Keratinocyte (primary cell): ENCODE data around the gene ADGRD1. TPM values are rescaled to one million over a fixed set of nuclear protein-coding genes. Genes with fewer than 3 reads are reported as not detected.

Experiments used
- DNase-seq: peaks from one replicate; pipeline ENCODE4 v3.0.0-alpha.2; 2011; ENCODE audit warnings: low read depth, missing footprints, low spot score
- FAIRE-seq: peaks from 2 replicates; lab custom pipeline; 2011; peaks lifted over from hg19 to GRCh38; lab: Jason Lieb, UNC
- H2AFZ ChIP-seq: 2 replicates; pipeline ENCODE4 v1.6.0; 2012; ENCODE audit warnings: low read length, control low read depth, inconsistent platforms; ENCODE audit not compliant: control insufficient read depth
- H3K27ac ChIP-seq: 2 replicates; pipeline ENCODE4 v1.5.1; 2011; ENCODE audit warnings: low read length; ENCODE audit not compliant: control insufficient read depth, insufficient read depth
- H3K27me3 ChIP-seq: 3 replicates; pipeline ENCODE4 v1.6.0; 2011; ENCODE audit warnings: low read length; ENCODE audit not compliant: control insufficient read depth, insufficient read depth; ENCODE audit errors: extremely low read depth
- H3K36me3 ChIP-seq, 2 experiments: 2 replicates in 1 of 2; 3 replicates in 1 of 2; pipeline ENCODE4 v1.5.1; 2011; ENCODE audit warnings: low read length in 2 of 2, mild to moderate bottlenecking in 1 of 2; ENCODE audit not compliant: control insufficient read depth in 2 of 2, insufficient read depth in 2 of 2; ENCODE audit errors: extremely low read depth in 1 of 2
- H3K4me1 ChIP-seq: 3 replicates; pipeline ENCODE4 v1.5.1; 2011; ENCODE audit warnings: low read length; ENCODE audit not compliant: control insufficient read depth, insufficient read depth; ENCODE audit errors: extremely low read depth
- H3K4me2 ChIP-seq: 3 replicates; pipeline ENCODE4 v1.6.0; 2011; ENCODE audit warnings: low read depth, low read length; ENCODE audit not compliant: control insufficient read depth, insufficient read depth; ENCODE audit errors: extremely low read depth
- H3K4me3 ChIP-seq, 3 experiments: fragments of 200-600 bp in 1 of 3; sonication (generic) in 1 of 3; 2 replicates in 2 of 3; 3 replicates in 1 of 3; pipeline ENCODE4 v1.5.1; 2011 to 2016; ENCODE audit warnings: low read length in 3 of 3, mild to moderate bottlenecking in 3 of 3, control low read depth in 2 of 3, inconsistent platforms in 1 of 3, low read depth in 1 of 3, mixed read lengths in 1 of 3, mixed run types in 1 of 3, moderate library complexity in 1 of 3; ENCODE audit not compliant: control insufficient read depth in 2 of 3, insufficient read depth in 2 of 3; ENCODE audit errors: extremely low read depth in 1 of 3
- H3K79me2 ChIP-seq: 2 replicates; pipeline ENCODE4 v1.6.0; 2012; ENCODE audit warnings: low read length; ENCODE audit not compliant: control insufficient read depth, insufficient read depth
- H3K9ac ChIP-seq: 3 replicates; pipeline ENCODE4 v1.6.0; 2011; ENCODE audit warnings: low read length; ENCODE audit not compliant: control insufficient read depth, insufficient read depth; ENCODE audit errors: extremely low read depth
- H3K9me1 ChIP-seq: 3 replicates; pipeline ENCODE4 v1.6.0; 2011; ENCODE audit warnings: low read length; ENCODE audit not compliant: control insufficient read depth, insufficient read depth; ENCODE audit errors: extremely low read depth
- H3K9me3 ChIP-seq: 2 replicates; pipeline ENCODE4 v1.5.1; 2012; ENCODE audit warnings: low read depth, low read length; ENCODE audit not compliant: control insufficient read depth
- H4K20me1 ChIP-seq: 3 replicates; pipeline ENCODE4 v1.6.0; 2011; ENCODE audit warnings: low read length; ENCODE audit not compliant: control insufficient read depth, insufficient read depth; ENCODE audit errors: extremely low read depth
- CTCF ChIP-seq, 3 experiments: IDR thresholded peaks in 1 of 3; conservative IDR thresholded peaks in 1 of 3; optimal IDR thresholded peaks in 1 of 3; 2 replicates in 2 of 3; 3 replicates in 1 of 3; pipeline versions ENCODE3 to v1.5.1; 2011; ENCODE audit warnings: low read length in 3 of 3, mild to moderate bottlenecking in 3 of 3, moderate library complexity in 2 of 3, control low read depth in 1 of 3, inconsistent platforms in 1 of 3; ENCODE audit not compliant: insufficient read depth in 2 of 3; ENCODE audit errors: extremely low read depth in 1 of 3
- EZH2 ChIP-seq: IDR thresholded peaks from one replicate; pipeline ENCODE4 v1.6.1; 2012; ENCODE audit warnings: inconsistent platforms, mild to moderate bottlenecking, low read length, moderate library complexity
- dilution Hi-C: fragments of 300-500 bp; cut with MboI; formaldehyde crosslinking; loops from one replicate; pipeline ENCODE4 v1.7.0; 2020; ENCODE audit warnings: low sequenced_read_pairs; ENCODE audit not compliant: extremely low pct_ligation_motif_present
- polyA plus RNA-seq, 5 experiments: library from polyadenylated mRNA; depleted of rRNA in 3 of 5; stranded (reverse) in 3 of 5; stranded (forward) in 1 of 5; unstranded in 1 of 5; fragments of >200 nt; gene quantifications; 1 replicate in 1 of 5; 2 replicates in 3 of 5; 3 replicates in 1 of 5; pipeline versions ENCODE4 v1.2.1 to v1.2.3, GENCODE V29; 2011 to 2012; ENCODE audit warnings: missing spikeins in 2 of 5, low read depth in 1 of 5, low replicate concordance in 1 of 5

ADGRD1 gene
- polyA plus RNA-seq, 1 donor (not counting 4 experiments of a cell fraction or from before 2014, with no cell fraction given): not detected

- FAIRE-seq: no peak
- no peak for TF ChIP-seq EZH2
- TF ChIP-seq CTCF (optimal IDR thresholded peaks at IDR 0.05 in 1 of 3, IDR thresholded peaks at IDR 0.05 in 1 of 3, conservative IDR thresholded peaks at IDR 0.05 in 1 of 3; ENCODE audit: extremely low read depth in 1 of 3, insufficient read depth in 2 of 3, low read length in 3 of 3): no peak
- Histone ChIP-seq H3K79me2 (no peaks in the 10 kb centered on the region), H2AFZ (no peak overlapping the region), H3K27ac (no peak overlapping the region), H3K36me3 (no peaks in the 10 kb centered on the region), H4K20me1 (no peaks in the 10 kb centered on the region), H3K4me3 (no peak overlapping the region), H3K4me2 (no peak overlapping the region), H3K9ac (no peak overlapping the region), H3K27me3 (no peaks in the 10 kb centered on the region), H3K9me1 (no peaks in the 10 kb centered on the region), H3K4me1 (no peaks in the 10 kb centered on the region), H3K9me3 (no peaks in the 10 kb centered on the region)
- DNase-seq: no peak
- dilution Hi-C loops: no loop called here
Observed at GRCh38 chr12:131111446-131111845, 157.7 kb downstream of the ADGRD1 start.

GRCh38 chr12:131112021-131112420 lies 158.3 kb downstream of the ADGRD1 start:
- Histone ChIP-seq H3K79me2 (no peaks in the 10 kb centered on the region), H3K4me2 (no peak overlapping the region), H3K27ac (no peak overlapping the region), H3K27me3 (no peaks in the 10 kb centered on the region), H3K4me3 (no peak overlapping the region), H3K4me1 (no peaks in the 10 kb centered on the region), H3K9ac (no peak overlapping the region), H3K9me3 (no peaks in the 10 kb centered on the region), H4K20me1 (no peaks in the 10 kb centered on the region), H2AFZ (no peak overlapping the region), H3K9me1 (no peaks in the 10 kb centered on the region), H3K36me3 (no peaks in the 10 kb centered on the region)
- dilution Hi-C loops: no loop called here
- FAIRE-seq (no peak), DNase-seq (no peak)
- TF ChIP-seq EZH2 (no peak), CTCF (optimal IDR thresholded peaks at IDR 0.05 in 1 of 3, IDR thresholded peaks at IDR 0.05 in 1 of 3, conservative IDR thresholded peaks at IDR 0.05 in 1 of 3; ENCODE audit: extremely low read depth in 1 of 3, insufficient read depth in 2 of 3, low read length in 3 of 3) (no peak)
